HG03342 (cell line): Measurements from ENCODE around the gene LY86.

Experiments used
- ATAC-seq: cut with Tn5 transposase; IDR thresholded peaks from one replicate; pipeline ENCODE4 v1.9.1; 2021; ENCODE audit warnings: mild to moderate bottlenecking, moderate library complexity; ENCODE audit not compliant: unreplicated experiment

LY86 gene

DNA sequence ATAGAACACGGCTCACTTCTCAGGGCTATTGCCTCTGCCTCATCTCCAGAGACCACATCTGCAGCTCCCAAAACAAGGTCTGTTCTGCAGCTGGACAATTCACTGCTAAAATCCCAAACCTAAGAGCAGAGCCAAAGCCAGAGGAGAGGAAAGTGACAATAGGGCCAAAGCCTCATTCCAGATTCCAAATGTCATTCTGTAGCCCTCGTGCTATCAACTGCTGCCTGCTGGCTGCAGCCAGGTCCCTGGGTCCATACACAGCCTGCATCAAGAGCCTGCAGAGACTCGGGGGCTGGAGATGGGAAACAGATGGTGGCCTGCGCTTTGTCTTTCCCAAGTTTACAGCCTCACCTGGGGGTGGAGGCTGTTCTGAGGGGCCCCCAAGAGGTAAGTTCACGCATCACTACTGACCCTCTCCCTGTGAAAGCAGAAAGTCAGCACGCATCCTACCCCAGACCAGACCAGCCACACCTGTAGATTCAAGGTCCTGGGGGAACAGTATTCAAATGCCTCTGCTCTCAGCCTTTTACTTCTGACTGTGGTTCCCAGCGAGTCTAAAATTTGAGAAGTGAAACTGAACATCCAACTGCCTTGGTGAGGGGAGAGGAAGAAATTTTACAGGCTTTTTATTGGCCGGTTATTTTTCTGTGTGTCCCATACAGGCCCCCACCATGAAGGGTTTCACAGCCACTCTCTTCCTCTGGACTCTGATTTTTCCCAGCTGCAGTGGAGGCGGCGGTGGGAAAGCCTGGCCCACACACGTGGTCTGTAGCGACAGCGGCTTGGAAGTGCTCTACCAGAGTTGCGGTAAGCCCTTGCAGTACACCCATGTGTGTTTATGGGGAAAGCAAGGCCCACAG lies at the start of gene LY86:
LY86 (plus strand) TSS at position 657 of the 860 bp plus-strand sequence; CDS start at position 672, 15 bp downstream.
- peak; percentile 49 for ATAC-seq

DNA sequence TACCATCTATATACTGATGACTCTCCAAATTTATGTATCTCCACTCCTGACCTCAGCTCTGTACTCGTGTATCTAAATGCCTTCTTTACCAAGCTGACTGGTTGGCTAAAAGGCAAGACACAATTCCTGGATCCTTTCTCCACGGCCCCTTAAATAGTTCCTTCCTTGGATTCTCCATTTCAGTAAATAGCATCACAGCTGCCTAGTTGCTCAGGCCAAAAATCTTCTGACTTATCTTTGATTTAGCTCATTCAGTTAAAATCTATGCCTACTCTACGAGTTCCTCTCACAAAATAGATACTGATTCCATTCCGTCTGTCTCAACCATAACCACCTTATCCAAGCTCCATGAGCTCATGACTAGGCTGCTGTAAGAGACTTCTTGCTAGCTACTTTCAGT lies 49.5 kb upstream of the LY86 start:
- no peak for ATAC-seq

DNA sequence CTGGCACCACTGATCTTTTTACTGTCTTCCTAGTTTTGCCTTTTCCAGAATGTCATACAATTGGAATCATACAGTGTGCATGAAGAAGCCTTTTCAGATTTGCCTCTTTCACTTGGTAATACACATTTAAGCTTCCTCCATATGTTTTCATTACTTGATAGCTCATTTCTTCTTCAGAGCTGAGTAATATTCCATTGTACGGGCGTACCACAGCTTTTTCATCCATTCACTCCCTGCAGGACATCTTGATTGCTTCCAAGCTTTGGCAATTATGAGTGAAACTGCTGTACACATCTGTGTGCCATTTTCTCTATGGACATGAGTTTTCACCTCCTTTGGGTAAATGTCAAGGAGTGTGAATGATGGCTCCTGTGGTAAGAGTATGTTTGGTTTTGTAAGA lies 46.2 kb upstream of the LY86 start:
- no peak for ATAC-seq

DNA sequence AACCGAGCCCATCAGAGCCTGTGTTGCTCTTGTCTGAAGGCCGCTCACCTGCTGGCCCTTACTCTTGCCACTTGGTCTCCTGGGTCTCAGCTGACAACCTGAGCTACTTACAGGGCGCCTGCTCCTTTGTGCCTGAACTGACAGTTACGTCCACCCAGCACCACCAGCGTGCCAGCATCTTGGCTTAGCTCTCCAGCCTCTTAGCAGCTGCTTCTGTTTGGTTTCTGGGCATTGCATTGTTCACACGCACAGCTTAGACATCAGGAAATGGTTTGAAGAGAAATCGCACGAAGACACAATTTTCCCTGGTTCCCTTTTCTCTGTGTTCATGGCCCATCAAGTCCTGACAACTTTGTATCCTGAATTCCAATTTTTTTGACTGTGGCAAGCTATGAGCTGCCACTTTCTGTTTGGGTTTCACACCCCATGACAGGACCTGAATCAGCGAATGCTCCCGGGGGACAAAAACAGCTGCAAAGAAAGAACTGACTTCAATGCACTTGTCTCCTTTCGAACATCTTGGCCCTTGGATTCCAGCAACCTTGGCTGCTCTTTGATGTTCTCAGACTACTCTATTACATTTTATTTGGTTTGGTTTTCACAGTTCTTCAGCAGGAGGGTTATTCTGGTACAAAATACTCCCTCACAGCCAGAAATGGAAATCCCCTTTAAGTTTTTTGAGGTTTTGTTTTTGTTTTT lies 45.2 kb upstream of the LY86 start:
- no peak for ATAC-seq

DNA sequence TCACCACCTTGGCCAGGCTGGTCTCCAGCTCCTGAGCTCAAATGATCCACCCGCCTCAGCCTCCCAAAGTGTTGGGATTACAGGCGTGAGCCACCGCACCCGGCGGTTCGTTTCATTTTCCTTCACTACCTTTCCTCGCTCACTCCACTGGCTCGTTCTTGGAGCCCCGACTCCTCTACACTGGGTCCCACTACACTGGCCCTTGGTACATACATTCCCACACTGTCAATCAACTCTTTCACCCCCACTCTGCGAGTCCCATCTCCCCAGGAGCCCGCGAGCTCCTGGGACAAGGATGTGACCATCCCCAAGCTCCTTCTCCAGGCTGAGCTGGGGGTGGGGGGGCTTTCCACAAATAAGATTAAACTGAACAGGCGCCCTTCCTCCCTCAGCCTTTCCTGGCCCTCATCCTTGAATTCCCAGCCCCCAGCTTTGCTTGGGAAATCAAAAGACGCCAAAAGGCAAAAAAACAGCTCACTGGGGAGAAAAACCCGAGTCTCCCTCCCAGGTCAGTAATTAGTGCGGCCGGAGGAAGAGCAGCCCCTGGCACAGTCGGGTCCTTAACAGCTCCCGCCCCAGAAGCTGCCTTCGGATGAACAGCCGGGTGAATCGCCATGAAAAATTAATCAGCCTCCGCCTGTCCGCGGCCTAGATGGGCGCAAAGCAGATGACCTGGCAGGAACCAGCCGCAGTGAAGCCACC lies 42.8 kb upstream of the LY86 start:
- peak; percentile 15 for ATAC-seq

DNA sequence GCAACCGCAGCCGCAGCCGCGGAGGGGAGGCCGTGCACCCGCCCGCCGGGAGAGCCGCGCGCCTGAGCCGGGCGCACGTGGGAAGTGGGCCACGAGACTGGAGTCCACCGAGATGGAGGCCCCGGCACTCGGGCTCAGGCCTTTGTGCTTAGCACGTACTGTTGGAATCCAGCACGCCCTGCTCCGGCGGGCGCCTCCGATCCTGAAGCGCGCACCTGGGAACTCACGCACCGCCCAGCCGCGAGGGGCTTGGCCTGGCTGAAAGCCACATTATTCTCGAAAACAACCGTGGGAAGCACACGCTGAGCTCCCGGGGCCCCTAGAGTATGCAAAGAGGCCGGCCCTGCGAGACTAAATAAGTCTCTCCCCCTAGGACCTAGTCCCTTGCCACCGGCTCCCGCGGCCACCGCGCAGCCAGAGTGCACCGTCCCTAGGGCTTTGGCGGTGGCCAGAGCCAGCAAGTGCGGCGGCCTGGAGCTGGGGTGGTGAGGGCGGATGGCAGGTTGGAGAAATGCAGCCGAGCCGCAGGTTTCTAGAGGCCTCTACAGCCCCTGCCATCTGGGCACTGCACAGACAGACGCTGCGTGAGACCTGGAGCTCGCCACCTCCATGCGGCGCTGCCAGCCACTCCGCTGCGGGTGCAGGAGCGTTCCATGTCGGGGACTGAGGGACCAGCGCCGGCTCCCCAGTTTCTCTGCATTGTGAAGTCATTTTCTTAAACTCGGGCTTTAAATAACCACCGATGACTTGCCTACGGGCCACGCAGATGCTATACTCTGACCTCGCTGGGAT lies 42.0 kb upstream of the LY86 start:
- peak; percentile 43 for ATAC-seq

DNA sequence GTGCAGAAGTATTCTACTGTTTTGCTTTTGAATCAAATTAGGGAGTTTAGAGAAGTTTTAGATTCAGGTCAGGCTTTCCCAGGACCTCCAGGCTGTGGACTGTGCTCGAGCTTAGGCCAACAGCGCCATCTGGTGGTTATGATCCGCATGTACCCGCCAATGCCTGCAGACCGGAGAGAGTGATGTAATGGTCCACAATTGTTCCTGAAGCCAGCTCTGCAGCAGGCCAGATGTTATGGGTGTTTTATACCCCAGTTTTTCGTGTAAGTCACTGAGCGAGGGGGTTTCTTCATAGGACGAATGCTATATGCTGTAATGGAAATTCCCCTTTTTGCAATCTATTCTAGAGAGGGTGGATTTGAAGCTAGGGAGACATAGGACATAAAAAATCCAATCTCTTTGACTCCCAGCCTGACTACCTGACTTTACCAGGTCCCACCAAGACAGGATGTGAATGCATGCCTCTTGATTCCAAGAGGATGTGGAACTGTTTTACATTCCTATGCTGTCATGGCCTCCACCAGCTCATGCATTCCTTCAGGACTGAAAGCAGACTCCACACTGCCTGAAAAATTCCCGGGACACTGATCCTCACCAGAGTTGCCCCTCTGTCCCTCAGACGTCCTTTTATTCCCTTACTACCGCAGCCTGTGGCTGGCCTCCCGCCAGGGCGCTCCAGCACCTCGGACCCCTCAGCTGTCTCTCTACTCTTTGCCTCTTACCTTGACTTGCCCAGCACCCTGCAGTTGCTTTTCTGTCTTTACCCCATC lies 41.2 kb upstream of the LY86 start:
- peak; percentile 81 for ATAC-seq

DNA sequence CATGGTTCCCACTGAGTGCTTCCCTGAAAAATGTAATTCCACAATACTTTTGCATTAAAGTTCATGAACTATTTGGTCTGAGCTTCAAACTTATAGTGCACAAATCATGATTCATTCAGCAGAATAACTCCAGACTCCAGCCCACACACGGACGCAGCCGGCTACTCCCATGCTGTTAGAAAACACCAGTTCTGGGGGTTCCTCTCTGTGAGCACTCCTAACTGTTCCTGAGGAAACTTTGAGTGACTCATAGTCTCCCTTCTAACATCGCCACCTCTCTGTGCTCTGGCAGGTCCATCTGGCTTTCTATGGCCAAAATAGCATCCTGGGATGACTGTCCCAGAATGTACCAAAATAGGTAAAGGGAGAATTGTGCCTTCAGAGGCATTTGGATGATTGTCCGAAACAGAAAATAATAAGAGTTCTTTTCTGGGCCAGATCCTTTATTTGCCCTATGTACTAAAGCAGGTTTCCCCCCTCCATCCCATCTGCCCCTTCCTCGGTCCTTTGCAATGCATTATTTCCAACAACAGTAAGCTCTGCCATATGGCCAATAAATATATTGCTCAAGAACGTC lies 32.3 kb upstream of the LY86 start:
- no peak for ATAC-seq

DNA sequence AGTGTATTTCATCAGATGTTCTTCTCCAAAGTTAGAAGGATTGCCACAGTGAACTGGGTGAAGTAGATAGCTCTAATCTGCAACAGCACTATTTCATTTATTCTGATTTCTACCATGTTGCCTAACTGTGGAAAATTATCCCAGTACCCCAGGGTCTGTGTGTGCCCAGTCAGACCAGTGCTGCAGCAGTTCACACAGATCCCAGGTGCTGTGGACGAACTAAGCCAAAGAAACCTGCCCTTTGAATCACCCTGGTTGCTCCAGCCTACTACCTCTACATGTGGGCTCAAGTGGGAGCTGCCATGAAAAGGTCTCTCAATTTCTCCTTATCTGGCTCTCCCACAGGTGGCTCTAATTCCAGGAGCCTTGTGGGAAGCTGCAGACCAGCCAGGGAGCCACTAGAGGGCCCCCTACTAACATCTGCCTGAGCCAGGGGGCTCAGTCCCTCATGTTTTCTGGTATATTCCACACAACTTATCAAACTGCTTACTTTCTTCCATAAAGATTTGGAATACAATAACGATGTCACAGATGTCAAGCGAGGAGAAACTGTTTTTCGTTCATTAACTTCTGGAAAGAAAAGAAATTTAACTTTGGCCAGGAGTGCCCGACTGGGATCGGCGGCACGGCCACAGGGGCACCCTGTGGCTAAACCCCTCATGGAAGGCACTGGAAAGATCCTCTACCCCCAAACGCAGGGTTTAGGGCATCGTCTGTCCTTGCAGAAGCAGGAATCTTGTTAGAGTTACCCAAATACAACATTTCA lies 31.6 kb upstream of the LY86 start:
- no peak for ATAC-seq

DNA sequence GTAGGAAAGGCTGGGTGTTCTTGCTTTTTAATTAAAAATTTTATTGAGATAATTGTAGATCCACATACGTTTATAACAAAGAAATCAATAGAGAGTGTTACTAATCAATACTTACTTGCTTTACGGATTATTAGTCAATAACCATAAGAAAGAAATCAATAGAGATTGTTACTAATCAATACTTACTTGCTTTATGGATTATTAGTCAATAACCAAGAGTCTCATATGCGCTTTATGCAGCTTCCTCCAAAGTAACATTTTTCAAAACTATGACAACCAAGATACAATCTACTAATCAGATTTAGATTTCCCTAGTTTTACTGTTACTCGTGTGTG lies 31.0 kb upstream of the LY86 start:
- no peak for ATAC-seq

DNA sequence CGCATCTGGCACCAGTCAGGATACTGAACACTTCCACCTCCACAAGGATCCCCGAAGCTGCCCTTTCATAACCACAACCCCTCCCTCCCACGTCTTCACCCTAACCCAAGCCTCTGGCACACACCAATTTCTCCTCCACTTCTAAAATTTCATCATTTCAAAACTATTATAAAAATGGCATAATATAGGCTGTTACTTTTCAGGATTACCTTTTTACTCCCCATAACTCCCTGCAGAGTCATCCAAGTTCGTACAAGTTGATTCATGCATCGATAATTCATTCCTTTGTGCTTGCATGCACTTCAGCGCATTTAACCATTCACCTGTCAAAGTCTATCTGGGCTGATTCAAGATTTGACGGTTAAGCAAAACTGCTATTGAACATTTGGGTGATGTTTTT lies 30.6 kb upstream of the LY86 start:
- ATAC-seq = no peak

DNA sequence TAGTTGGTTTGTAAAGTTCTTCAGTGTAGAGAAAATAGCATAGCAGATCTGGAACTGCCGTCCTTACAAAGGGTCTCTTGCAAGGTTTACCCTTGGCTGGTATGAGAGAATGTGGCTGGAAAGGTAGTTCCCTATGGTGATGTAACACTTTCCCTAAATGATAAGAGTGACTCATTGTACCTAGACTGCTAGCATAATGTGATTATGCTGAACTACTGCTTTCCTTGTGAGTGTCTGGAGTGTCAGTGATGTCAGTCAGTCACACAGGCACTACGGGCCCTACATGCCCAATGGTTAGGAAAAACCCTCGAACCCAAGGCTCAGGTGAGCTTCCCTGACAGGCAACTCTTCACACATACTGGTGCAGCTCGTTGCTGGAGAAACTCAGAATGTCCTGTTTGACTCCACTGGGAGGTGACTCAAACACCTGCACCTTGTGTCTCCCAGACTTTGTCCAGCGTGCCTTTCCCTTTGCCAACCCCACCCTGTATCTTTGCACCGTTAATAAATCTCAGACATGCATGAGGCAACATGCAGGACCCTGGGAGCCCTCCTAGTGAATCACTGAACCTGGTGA lies 28.4 kb upstream of the LY86 start:
- no peak for ATAC-seq

DNA sequence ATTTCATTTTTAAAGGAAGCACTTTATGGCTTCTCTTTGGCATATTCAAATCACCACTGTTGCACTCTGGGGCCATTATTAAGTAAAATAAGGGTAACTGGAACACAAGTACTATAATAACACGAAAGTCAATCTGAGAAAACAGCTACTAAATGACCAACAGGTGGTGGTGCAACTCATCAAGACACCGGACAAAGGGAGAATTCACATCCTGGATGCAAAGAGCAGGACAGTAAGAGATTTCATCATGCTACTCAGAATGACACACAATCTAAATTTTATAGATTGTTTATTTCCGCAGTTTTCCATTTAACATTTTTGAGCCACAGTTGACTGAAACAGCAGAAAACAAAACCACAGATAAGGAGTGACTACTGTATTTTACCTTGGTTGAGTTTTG lies 27.6 kb upstream of the LY86 start:
- no peak for ATAC-seq

DNA sequence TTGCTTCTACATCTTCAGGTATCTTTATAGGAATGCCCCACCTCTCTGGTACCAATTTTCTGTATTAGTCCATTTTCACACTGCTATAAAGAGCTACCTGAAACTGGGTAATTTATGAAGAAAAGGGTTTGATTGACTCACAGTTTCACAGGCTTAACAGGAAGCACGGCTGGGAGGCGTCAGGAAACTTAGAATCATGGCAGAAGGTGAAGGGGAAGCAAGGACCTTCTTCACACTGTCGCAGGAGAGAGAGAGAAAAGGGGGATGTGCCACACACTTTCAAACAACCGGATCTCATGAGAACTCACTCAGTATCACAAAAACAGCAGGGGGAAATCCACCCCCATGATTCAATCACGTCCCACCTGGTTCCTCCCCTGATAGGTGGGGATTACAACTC lies 24.4 kb upstream of the LY86 start:
- no peak for ATAC-seq

DNA sequence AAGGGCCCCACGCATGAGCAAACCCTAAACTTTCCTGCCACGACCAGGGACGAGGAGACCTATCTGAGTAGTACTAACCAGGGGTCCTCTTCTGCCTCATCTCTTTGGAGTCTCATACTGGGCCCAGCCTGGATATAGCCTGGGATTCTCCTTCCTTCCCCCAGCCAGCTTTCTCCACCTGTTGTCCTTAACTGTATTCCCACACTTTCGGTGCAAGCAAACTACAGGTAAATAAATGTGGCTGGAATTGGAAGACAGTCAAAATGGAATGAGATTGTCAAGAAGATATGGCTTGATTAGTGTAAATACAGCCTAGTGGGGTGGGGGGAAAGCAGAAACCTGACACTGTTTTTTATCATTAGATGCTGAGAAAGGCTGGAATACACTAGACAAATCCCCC lies 23.5 kb upstream of the LY86 start:
- no peak for ATAC-seq

DNA sequence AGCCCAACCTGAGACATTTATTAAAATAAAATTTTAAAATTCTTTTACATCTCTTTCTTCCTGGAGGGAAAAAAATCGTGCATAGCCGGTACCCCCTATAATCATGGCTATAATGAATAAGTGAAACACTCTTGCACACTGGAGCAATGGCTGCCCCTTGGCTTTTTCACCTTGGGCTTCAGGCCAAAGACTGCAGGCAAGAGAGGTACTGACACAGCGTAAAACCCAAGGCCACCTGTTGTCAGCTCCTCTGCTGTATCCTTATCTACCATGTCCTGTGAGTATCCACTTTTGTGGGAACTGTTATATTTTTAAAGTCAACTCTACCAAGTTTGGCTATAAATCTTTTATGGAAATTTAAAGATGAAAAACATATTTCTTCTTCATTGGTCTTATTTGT lies 23.0 kb upstream of the LY86 start:
- no peak for ATAC-seq

DNA sequence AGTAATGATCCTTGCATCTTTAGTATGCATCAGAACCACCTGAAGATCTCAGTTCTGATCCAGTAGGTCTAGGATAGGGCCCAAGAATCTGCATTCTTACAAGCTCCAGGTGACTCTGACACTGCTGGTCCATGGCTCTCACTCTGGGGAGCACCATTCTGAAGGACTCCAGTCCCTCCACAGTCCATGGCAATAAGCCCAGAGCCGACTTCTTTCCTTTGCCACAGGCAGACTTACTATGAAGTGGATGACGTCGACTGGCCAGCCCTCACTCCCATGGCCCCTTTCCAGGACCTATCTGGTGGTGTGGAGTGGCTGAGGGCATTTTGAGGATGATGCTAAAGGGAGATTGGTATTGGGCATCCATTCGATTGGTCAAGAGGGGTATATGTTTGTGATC lies 21.8 kb upstream of the LY86 start:
- no peak for ATAC-seq

DNA sequence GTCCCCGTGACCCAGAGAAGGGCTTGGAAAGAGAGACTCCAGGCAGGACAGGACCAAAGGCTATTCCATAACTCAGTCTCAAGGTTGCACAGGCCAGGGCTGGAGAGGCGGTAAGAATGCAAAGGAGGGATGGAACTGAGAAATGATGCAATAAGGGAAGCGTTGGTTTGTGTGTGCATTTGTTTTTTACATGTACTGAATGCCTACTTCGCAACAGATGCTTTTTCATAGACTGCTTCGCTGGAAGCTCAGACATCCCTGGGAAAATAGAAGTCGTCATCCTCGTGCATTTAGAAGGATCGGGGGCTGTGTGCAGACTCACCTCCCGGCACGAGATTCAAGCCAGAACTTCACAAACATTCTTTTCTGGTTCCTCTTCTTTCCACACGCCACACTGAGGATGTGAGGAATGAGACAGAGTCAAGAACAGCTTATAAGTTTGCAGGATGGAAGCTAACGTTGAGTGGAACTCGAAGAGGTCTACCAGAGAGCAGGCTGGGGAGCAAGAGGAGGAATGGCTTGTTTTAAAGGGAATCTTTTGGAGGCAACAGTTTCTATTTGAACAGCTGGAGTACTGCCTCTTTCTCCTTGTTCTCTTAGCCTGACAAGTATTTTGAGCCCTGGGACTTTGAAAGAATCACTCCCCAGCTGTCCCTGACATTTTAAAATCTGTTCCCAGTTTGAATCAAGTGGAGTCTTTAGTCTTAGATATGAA lies 19.3 kb upstream of the LY86 start:
- ATAC-seq = no peak
